GM19468 (cell line): ENCODE data around the gene PCDH18.
"Not testable (repeated sequence)": the region's sequence is repeated elsewhere in the genome, so short reads cannot be mapped to it uniquely, and the experiment has no call there.

Experiments used
- ATAC-seq: cut with Tn5 transposase; IDR thresholded peaks from one replicate; pipeline ENCODE4 v1.9.1; 2021; ENCODE audit warnings: mild to moderate bottlenecking, moderate library complexity, moderate number of reproducible peaks; ENCODE audit not compliant: unreplicated experiment; ENCODE audit errors: extremely low read depth

The PCDH18 gene

GRCh38 chr4:137531986-137532868 lies at the start of gene PCDH18:
PCDH18 (minus strand) TSS chr4:137532494; CDS start chr4:137532088, 406 bp downstream.
- no peak for ATAC-seq

DNA sequence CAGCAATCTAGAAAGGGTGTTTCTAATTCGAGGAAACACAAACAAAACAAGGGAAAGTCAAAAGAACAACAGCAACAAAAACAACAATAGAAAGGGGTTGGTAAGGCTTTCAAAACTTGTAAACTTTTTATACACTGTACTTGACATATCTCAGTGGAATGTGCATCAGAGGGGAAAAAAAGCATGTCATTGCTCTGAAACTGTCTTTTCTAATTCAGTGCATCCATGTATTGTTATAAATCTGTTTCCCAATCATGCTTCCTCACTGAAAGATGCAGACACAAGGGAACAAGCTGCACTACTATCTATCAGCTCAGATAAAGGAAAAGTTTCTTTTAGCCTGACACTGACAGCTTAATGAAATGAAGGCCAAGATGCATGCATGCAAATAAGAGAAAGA lies 44.2 kb upstream of the PCDH18 start:
- no peak for ATAC-seq

DNA sequence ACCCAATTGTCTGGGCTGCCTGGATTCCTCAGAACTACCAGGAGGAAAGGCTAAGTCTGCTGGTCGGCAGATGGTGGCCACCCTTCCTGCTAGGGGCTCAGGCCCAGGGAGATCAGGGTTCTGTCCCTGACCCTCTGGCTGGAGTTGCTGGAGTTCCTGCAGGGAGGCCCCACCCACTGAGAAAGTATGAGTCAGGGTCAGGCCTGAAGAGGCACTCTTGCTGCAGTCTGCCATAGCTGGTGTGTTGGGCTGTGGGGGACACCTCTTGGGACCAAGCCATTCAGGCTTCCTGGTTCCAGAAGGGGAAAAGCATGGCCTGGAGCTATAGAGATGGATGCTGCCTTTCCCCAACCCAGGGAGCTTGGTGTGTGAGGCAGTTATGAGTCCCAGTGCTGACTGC lies 40.4 kb upstream of the PCDH18 start:
- no peak for ATAC-seq

DNA sequence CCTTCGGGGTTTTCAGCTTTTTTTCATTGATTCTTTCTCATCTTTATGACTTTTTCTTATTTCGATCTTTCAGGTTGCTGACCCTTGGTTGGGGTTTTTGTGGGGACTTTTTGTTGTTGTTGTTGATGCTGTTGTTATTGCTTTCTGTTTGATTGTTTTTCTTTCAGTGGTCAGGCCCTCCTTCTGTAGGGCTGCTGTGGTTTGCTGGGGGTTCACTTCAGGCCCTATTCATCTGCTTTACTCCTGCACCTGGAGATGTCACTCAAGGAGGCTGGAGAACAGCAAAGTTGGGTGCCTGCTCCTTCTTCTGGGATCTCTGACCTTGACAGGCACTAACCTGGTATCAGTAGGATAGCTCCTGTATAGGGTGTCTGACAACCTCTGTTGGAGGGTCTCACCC lies 39.9 kb upstream of the PCDH18 start:
- ATAC-seq: no peak

- ATAC-seq: no peak
Observed at GRCh38 chr4:137559801-137560200, 27.5 kb upstream of the PCDH18 start.

- no peak for ATAC-seq
Observed at GRCh38 chr4:137558951-137559350, 26.7 kb upstream of the PCDH18 start.

DNA sequence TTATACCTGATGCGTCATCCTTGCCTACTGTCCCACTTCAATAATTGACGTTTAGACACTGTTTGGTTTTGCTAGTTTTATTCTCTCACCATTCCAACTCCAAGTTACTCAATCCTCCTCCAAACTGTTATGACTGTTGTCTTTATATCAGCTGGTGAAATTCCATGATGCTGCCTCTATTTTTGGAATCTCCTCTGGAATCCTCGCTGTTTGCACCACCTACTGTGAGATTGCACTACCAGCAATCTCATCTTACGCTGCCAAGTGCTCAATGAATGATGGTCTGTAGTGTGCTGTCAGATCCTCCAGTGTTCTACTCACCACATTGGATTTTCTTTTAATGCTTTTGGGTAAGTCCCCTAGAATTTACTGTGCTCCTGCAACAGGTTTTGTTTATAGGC lies 13.2 kb upstream of the PCDH18 start:
- ATAC-seq: no peak

- no peak for ATAC-seq
Observed at GRCh38 chr4:137543648-137544047, 11.4 kb upstream of the PCDH18 start.

DNA sequence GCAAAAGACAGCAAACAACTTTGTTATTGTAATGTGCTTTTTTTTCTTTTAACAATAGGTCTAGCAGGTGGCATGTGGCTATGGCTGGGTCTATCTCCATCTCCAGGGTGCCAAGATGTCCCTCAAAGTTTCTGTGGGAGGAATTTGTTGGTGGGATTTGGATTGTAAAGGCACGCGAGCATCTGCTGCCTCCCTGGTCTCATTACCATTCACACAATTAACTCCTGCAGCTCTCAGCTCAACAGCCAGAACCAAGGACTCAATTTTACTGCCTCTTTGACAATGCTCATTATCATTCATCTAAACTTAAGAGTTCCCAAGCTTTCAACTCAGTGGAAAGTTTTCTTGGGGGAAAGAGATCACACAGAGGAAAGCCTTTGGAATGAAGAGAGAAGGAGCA lies 10.9 kb upstream of the PCDH18 start:
- no peak for ATAC-seq

DNA sequence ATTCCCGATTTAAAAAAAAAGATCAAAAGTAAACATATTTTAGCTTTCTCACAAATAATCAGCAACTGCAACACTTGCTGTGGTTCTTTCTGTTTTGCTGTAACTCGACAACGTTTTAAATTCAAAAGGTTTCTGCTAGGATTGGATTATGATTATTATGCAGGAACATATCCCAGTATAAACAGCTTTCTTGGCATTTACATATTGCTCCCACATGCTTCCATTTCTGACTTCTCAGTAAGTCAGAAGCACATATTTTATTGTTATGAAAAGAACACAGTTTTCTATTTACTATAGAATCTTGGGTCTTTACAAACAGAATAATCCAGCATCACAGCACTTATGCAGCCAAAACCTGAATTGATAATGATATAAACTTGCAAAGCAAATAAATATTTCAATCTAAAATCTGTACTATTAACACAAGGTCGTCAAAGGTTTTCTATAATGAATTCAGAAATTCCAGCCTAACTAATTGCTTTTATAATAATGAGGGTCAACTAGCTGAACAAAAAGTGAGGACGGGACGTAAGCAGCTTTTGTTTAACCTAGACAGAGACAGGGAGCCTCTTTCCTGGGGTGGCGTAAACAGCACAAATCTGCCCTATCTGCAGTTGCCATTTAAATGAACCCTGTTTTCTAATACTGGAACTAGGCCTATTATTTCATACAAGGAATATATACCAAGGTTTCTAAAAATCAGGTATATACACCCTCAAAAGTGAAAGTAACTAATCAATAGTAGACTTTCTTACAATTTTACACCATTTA lies 9.8 kb upstream of the PCDH18 start:
- ATAC-seq: no peak

DNA sequence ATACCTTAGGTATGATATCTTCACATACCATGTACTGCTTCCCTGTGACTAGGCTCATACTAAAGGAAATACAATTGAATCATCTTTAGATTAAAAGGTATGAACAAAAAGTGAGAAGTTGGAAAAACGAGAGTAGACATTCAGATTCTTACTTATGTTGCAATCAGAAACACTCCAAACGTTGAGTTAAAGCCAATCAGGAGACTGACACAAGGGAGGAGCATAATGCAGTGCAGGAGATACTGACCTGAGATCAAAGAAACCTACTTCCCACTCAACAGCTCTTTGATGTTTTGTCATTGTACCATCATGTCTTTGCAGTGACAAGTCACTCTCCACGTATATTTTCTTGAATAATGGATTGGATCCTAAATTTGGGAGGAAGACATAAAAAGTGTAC lies 8.9 kb upstream of the PCDH18 start:
- no peak for ATAC-seq

GRCh38 chr4:137540356-137540755 lies 8.1 kb upstream of the PCDH18 start:
- ATAC-seq: no peak

DNA sequence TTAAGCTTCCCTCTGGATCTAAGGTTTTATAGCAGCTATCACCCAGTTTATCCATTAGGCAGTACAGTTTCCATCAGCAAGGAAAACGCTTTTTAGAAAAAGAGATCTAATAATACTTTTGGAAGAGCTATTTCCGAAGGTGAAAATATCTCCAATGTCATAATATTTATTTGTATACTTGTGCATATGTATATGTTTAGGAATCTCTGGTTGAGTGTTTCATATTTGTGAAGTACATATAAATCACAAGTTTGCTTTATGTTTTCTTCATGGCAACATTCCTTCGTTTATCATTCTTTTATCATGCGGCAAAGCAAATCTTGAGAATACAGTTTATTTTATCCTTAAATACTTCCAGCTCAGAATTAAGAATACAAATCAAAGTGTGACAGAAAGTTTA lies 6.2 kb upstream of the PCDH18 start:
- no peak for ATAC-seq

DNA sequence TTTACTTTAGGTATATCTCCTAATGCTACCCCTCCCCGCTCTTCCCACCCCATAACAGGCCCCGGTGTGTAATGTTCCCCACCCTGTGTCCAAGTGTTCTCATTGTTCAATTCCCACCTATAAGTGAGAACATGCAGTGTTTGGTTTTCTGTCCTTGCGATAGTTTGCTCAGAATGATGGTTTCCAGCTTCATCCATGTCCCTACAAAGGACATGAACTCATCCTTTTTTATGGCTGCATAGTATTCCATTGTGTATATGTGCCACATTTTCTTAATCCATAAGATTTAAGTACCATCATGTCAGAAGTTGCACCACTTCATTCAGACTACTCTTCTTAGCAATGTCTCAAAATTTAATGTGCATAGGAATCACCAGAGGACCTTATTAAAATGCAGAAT lies 5.5 kb upstream of the PCDH18 start:
- ATAC-seq: not testable (repeated sequence)

- ATAC-seq: no peak
Observed at GRCh38 chr4:137536789-137537561, 4.7 kb upstream of the PCDH18 start.

- ATAC-seq: no peak
Observed at GRCh38 chr4:137535718-137536117, 3.4 kb upstream of the PCDH18 start.

- no peak for ATAC-seq
Observed at GRCh38 chr4:137534516-137534915, 2.2 kb upstream of the PCDH18 start.

- no peak for ATAC-seq
Observed at GRCh38 chr4:137533855-137534254, 1.6 kb upstream of the PCDH18 start.

- no peak for ATAC-seq
Observed at GRCh38 chr4:137532869-137533236, 559 bp upstream of the PCDH18 start.

GRCh38 chr4:137531168-137531985 lies 917 bp downstream of the PCDH18 start:
- ATAC-seq: no peak
